GM21717 (cell line): ENCODE results near the gene TSHZ3.

Experiments
- ATAC-seq: cut with Tn5 transposase; IDR thresholded peaks from one replicate; pipeline ENCODE4 v1.9.1; 2021; ENCODE audit warnings: mild to moderate bottlenecking, moderate library complexity; ENCODE audit not compliant: unreplicated experiment

Gene TSHZ3

DNA sequence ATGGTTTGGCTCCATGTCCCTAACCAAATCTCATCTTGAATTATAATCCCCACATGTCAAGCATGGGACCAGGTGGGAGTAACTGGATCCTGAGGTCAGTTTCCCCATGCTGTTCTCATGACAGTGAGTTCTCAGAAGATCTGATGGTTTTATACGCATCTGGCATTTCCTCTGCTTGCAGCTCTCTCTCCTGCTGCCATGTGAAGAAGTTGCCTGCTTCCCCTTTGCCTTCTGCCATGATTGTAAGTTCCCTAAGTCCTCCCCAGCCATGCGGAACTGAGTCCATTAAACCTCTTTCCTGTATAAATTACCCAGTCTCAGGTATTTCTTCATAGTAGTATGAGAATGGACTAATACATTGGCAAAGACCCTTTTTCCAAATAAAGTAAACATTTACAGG, 96.8 kb downstream of the TSHZ3 start:
- ATAC-seq: no peak

DNA sequence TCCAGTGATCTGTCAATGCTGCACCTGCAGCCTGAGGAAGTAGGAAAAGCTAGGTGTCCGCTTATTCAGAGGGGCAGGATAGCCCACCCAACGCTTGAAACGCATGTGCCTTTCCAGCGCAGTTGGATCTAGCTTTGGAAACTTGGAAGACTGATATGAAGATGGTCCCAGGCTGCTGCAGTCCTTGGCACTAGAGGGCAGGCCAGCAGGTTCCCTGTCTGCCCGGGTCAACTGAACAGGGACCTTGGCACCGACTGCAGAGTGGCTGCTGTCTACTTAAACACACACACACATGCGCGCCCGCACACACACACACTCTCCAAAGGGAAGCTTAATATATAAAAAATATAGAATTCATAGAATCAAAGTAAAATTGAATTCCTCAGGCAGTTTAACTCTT, 100.0 kb downstream of the TSHZ3 start:
- ATAC-seq: no peak

DNA sequence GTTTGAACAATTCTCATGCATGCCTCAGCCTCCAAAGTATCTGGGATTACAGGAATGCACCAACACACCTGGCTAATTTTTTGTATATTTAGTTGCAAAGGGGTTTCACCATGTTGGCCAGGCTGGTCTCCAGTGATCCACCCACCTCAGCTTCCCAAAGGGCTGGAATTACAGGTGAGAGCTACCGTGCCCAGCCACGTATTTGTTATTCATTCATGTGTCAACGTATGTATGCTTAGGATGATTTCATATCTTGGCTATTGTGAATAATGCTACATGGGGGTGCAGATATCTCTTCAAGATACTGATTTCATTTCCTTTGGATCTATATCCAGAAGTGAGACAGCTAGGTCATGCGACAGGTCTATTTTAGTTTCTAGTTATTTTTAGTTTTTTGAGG, 113.4 kb downstream of the TSHZ3 start:
- no peak for ATAC-seq

DNA sequence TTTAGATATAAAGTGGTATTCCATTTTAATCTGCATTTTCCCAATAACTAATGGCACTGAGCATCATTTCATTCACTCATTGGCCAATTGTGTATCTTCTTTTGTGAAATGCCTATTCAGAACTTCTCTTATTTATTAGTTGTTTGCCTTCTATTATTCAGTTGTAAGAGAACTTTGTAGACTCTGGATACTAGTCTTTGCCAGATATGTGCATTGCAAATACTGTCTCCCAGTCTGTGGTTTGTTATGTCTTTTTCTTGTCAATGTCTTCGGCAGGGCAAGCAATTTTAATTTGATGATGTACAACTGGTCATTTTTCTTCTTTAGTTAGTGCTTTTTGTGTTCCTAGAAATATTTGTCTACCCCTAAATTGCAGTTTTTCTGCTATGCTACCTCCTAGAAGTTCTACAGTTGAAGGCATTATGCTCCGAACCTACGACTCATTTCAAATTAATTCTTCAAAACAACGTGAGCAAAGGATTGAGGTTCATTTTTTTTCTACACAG, 115.9 kb downstream of the TSHZ3 start:
- no peak for ATAC-seq

DNA sequence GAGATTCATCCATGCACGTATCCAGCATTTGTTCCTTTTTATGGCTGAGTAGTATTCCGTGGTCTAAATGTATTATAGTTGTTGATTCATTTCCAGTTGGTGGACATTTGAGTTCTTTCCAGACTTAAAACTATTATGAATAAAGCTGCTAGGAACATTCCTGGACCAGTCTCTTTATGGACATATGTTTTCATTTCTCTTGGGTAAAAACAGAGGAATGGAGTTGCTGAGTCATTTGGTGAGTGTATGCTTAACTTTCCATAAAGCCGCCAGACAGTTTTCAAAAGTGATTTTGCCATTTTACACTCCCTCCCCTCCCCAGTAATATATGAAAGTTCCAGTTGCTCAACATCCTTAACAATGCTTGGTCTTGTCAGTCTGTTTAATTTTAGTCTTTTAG, 116.4 kb downstream of the TSHZ3 start:
- no peak for ATAC-seq

DNA sequence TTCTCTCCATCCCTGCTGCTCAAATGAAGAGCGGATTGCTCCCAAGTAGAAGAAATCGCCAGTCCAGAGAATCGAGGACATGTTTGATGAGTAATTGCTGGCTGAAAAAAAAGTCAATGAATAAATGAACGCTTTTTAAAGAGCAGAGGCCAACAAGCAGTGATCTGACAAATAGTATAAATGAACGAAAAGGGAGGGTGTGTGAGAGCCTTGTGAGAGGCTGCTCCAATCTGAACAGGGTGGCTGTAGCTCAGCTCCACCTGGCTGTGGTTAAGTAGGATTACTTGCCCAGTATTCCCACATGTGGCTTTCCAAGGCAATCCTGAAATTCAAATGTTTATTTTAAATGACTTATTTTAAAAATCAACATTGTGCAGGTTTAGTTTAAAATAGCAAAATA, 117.1 kb downstream of the TSHZ3 start:
- no peak for ATAC-seq

DNA sequence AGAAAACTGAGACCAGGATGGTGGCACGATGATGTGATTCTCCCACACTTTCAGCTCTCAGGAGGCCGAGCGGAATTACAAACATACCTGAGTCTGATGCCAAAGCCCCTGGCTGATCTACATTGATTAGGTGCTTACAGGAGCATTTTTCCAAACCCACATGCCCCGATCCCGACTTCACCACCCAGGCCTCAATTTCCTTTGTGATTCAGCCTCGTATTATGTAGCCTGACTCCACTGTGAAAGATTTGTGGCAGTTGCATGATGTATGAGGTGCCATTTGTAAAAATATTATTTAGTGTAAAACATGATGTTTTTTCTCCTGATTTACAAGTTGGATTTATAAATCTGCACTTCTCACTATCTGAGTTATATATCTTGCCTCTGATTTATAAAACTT, 118.0 kb downstream of the TSHZ3 start:
- no peak for ATAC-seq

DNA sequence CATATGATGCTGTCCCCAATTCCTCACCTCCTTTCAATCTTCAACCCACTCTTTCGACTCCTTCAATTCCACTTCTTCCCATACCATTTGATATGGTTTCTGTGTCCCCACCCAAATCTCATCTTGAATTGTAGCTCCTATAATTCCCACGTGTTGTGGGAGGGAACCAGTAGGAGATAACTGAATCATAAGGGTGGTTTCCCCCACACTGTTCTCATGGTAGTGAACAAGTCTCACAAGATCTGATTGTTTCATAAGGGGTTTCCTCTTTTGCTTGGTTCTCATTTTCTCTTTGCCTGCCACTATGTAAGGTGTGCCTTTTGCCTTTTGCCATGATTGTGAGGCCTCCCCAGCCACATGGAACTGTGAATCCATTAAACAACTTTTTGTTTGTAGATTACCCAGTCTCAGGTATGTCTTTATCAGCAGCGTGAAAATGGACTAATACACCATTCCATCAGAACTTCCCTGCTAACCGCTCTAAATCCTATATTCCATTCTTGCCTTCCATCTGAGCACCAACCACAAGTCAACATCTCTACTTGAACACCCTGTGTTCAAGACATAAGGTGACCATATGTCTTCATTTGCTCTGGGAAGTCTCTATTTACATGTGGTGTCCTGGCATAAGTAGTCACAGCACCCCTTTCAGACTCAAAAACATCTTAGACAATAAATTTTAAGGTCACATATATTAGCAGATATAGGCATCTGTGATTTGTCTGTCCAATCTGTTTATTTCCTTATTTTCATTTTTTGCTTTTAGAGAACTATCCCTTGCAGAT, 122.9 kb downstream of the TSHZ3 start:
- ATAC-seq: no peak
